Endometrium (tissue), 2 donors: ENCODE measurements around the gene IL13.
"Not testable (repeated sequence)": the region's sequence is repeated elsewhere in the genome, so short reads cannot be mapped to it uniquely, and the experiment has no call there.

Experiments
- FAIRE-seq: peaks from 2 replicates; lab custom pipeline; 2012; peaks lifted over from hg19 to GRCh38; lab: Jason Lieb, UNC
- donor health status: control.
- donor health status: control.

The IL13 gene

GRCh38 chr5:132688536-132689339 lies 30.8 kb downstream of the IL13 start:
- FAIRE-seq, result no peak

- no peak for FAIRE-seq
These were observed 31.5 kb downstream of the IL13 start for GRCh38 chr5:132689513-132689912.

- FAIRE-seq, result no peak
These were observed 32.2 kb downstream of the IL13 start for GRCh38 chr5:132690156-132690555.

- FAIRE-seq, result not testable (repeated sequence)
These were observed 34.0 kb downstream of the IL13 start for GRCh38 chr5:132691755-132692631.

- FAIRE-seq, result no peak
These were observed 34.6 kb downstream of the IL13 start for GRCh38 chr5:132692632-132692967.

- no peak for FAIRE-seq
These were observed 38.0 kb downstream of the IL13 start for GRCh38 chr5:132695956-132696355.

- FAIRE-seq, result no peak
These were observed 46.9 kb downstream of the IL13 start for GRCh38 chr5:132704875-132705274.

- FAIRE-seq, result no peak
These were observed 50.7 kb downstream of the IL13 start for GRCh38 chr5:132708645-132709044.
